Activated CD8-positive, alpha-beta T cell treated with anti-CD3 and anti-CD28 coated beads for 36 hours (primary cell): ENCODE results near the gene YPEL4. TPM values are rescaled to one million over a fixed set of nuclear protein-coding genes. Genes with fewer than 3 reads are reported as not detected.
A peak's percentile ranks its signal among the peaks of the same experiment; 100 is the strongest.

Experiments
- ATAC-seq: fragments of 200-7000 bp; cut with Tn5 transposase; one replicate; pipeline ENCODE4 v1.10.0; 2021; ENCODE audit warnings: mild to moderate bottlenecking, moderate library complexity
- CTCF ChIA-PET: fragments of 350-600 bp; sonication (Branson Sonifier 250); formaldehyde crosslinking; loops from one replicate; lab custom pipeline; 2021; ENCODE audit warnings: antibody characterized with exemption; lab: Charles Lee
- POLR2A ChIA-PET: fragments of 350-600 bp; sonication (Branson Sonifier 250); formaldehyde crosslinking; loops from one replicate; lab custom pipeline; 2021; ENCODE audit warnings: antibody characterized with exemption; lab: Charles Lee
- DNase-seq: peaks from one replicate; pipeline ENCODE4 v3.0.0-alpha.2; 2020
- H3K27ac Mint-ChIP-seq: one replicate; pipeline ENCODE4 v1.8.0; 2021; ENCODE audit warnings: mild to moderate bottlenecking, mixed read lengths
- H3K27me3 Mint-ChIP-seq: one replicate; pipeline ENCODE4 v1.8.0; 2021; ENCODE audit warnings: mixed read lengths
- H3K36me3 Mint-ChIP-seq: one replicate; pipeline ENCODE4 v1.8.0; 2021; ENCODE audit warnings: low read depth, mixed read lengths
- H3K4me1 Mint-ChIP-seq: one replicate; pipeline ENCODE4 v1.8.0; 2021; ENCODE audit warnings: low read depth, mixed read lengths
- H3K4me3 Mint-ChIP-seq: one replicate; pipeline ENCODE4 v1.8.0; 2021; ENCODE audit warnings: mild to moderate bottlenecking, moderate library complexity, mixed read lengths
- H3K9me3 Mint-ChIP-seq: one replicate; pipeline ENCODE4 v1.8.0; 2021; ENCODE audit warnings: mixed read lengths
- CTCF ChIP-seq: fragments of 200-600 bp; IDR thresholded peaks from one replicate; pipeline ENCODE4 v1.8.0; 2022; ENCODE audit warnings: antibody characterized with exemption, mild to moderate bottlenecking
- intact Hi-C: fragments of 100-400 bp; cut with micrococcal nuclease; formaldehyde crosslinking; loops from one replicate; pipeline ENCODE4 v1.10.0; 2022
- total RNA-seq, 2 experiments: library from RNA; stranded (reverse); gene quantifications; one replicate each; pipeline ENCODE4 v1.2.3, GENCODE V29; 2021

The YPEL4 gene
- total RNA-seq, 2 experiments from 2014 or later: 0.43 to 0.54 TPM

DNA sequence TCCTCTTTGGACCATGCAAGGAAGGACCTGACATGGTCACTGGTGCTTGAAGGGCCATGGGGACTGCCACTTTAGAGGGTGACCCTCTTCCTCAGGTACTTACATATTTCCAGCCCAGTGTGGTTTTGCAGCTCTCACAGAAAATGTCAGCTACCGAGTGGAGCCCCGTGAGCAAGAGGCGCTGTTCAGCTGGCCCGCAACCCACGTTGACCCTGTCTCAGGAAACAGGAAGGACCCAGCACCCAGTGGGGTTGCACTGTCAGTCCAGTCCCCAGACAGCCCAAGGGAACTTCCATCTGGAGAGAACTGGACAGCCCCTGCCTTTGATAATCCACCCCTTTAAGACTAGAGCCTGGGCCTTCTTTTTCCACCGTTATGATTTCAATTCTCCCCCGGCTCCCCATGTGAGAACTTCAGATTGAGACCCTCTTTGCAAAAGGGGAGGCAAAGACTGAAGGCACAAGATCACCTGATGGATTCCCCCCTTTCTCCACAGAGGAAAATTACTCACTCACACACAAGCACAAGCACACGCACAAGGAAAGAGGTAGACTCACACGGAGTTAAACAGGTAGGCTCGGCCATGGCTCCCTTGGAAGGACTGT is 3.4 kb downstream of the YPEL4 start:
- ChIA-PET POLR2A (interaction anchor here (0.6 to 2.7 kb wide), 3 partner anchors 11 to 178 kb away, joined by 3 to 12 read pairs (median 4); partner anchors contain the start of gene UBE2L6), CTCF (interaction anchor here (0.9 to 11.7 kb wide), 7 partner anchors 16 to 189 kb away, joined by 3 to 346 read pairs (median 3); partner anchors contain the start of genes SLC43A1 and UBE2L6)
- H3K4me3 Mint-ChIP-seq: no peak overlapping the region
- H3K4me1 Mint-ChIP-seq: peaks cover 36% of the 10 kb centered on the region
- no peak for TF ChIP-seq CTCF
- H3K27ac Mint-ChIP-seq: no peak overlapping the region
- H3K36me3 Mint-ChIP-seq: no peaks in the 10 kb centered on the region
- DNase-seq (no peak), ATAC-seq (no peak)
- H3K9me3 Mint-ChIP-seq: no peaks in the 10 kb centered on the region
- intact Hi-C loops: no loop called here
- H3K27me3 Mint-ChIP-seq: peaks cover 48% of the 10 kb centered on the region

- H3K9me3 Mint-ChIP-seq: no peaks in the 10 kb centered on the region
- no peak overlapping the region for H3K4me3 Mint-ChIP-seq
- no peak for TF ChIP-seq CTCF
- CTCF ChIA-PET: interaction anchor here (1.6 to 11.7 kb wide), 12 partner anchors 10 to 188 kb away, joined by 6 to 346 read pairs (median 17); partner anchors contain the start of gene UBE2L6
- peaks cover 38% of the 10 kb centered on the region for H3K4me1 Mint-ChIP-seq
- intact Hi-C loops: no loop called here
- H3K36me3 Mint-ChIP-seq: no peaks in the 10 kb centered on the region
- ATAC-seq (no peak), DNase-seq (no peak)
- POLR2A ChIA-PET: interaction anchor here (2.7 kb wide), 1 partner anchor 77 kb away, joined by 12 read pairs; the partner anchor contains the start of gene UBE2L6
- H3K27ac Mint-ChIP-seq: no peak overlapping the region
- peaks cover 48% of the 10 kb centered on the region for H3K27me3 Mint-ChIP-seq
Observed at GRCh38 chr11:57645689-57646085, 4.0 kb downstream of the YPEL4 start.

DNA sequence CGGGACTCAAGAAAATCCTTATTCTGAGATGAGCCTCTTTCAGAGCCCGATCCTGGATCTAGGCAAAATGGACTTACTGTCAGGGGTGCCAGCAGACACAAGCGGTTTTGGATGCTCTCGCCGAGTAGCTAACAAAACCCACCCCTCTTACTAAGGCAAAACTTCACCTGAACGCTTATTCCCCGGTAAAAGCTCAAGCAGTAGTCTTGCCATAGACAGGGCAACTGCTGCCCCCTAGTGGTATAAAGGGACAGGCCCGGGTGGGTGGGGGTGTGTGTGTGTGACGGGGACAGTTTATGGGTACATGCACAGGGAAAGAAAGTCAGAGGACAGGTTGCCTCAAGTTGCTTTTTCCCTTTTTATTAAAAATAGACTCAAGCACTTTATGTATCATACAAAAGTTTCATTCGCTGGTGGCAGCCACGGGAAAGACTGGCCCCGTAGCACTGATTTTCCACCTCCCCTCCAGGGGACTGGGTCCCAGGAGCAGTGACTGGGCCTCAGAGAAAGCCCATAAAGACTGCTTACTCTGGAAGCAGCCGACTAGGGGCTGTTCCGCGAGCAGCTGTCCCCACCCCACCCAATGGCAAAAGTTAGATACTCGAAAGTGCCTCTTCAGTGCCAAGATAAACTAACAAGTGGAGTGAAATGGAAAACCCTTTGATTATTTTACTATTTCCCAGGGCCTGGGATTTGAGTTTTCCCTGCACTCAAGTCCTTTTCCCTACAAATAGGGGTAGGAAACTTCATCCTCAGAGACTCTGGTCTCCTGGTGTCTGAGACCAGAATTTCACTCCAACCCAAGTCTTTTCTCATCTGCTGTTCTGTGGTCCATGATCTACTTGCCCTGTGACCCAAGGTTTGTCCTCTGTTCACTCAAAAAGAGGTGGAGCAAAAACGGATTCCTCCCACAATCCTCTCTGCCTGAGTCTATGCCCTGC is 4.7 kb downstream of the YPEL4 start:
- DNase-seq (peak; percentile 93), ATAC-seq (peak; percentile 71)
- Mint-ChIP-seq H3K4me3 (no peak overlapping the region), H3K9me3 (no peaks in the 10 kb centered on the region), H3K36me3 (no peaks in the 10 kb centered on the region), H3K27ac (no peak overlapping the region), H3K4me1 (peaks cover 36% of the 10 kb centered on the region), H3K27me3 (peaks cover 48% of the 10 kb centered on the region)
- ChIA-PET CTCF (interaction anchor here (0.5 to 11.7 kb wide), 52 partner anchors 8 to 299 kb away, joined by 3 to 346 read pairs (median 4); partner anchors contain the start of genes CLP1 and UBE2L6), POLR2A (interaction anchor here (1.5 to 2.7 kb wide), 2 partner anchors 77 kb away, joined by 11 to 12 read pairs; partner anchors contain the start of gene UBE2L6)
- intact Hi-C loops: no loop called here
- TF ChIP-seq CTCF: peak; percentile 78

- ATAC-seq: no peak
- ChIA-PET CTCF (interaction anchor here (0.7 to 11.7 kb wide), 38 partner anchors 8 to 300 kb away, joined by 3 to 346 read pairs (median 5); partner anchors contain the start of gene UBE2L6), POLR2A (interaction anchor here (0.7 to 1.5 kb wide), 2 partner anchors 76 to 930 kb away, joined by 3 to 11 read pairs; partner anchors contain the start of gene UBE2L6)
- intact Hi-C loops: no loop called here
- DNase-seq: no peak
- no peak overlapping the region for H3K4me3 Mint-ChIP-seq
- no peaks in the 10 kb centered on the region for H3K9me3 Mint-ChIP-seq
- TF ChIP-seq CTCF: no peak
- no peak overlapping the region for H3K27ac Mint-ChIP-seq
- H3K27me3 Mint-ChIP-seq: peaks cover 49% of the 10 kb centered on the region
- H3K4me1 Mint-ChIP-seq: peaks cover 33% of the 10 kb centered on the region
- H3K36me3 Mint-ChIP-seq: no peaks in the 10 kb centered on the region
Observed at GRCh38 chr11:57643802-57644201, 5.9 kb downstream of the YPEL4 start.
